ENCODE results near the gene PTPRA. TPM values are rescaled to one million over a fixed set of nuclear protein-coding genes. Genes with fewer than 3 reads are reported as not detected.

PTPRA gene
- total RNA-seq, 1 donor from 2014 or later = 63.3 TPM

DNA sequence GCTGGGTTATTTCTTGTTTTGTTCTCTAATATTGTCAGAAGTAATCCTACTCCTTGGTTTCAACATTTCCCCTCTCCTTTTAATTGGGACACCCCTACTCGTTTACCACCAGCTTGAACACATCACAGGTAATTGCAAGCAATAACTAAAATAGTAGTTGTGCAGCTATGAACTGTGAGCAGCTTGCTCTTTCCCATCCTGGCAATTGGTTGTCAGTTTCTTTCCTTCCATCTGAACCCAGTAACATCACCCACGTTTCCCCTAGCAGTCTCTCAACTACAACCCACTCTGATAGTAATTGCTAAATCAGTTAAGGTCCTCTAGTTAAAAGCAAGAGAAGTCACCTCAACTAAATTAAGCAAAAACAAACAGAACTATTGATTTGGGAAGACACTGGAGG is 122.5 kb downstream of the PTPRA start:
- ATAC-seq = no peak

DNA sequence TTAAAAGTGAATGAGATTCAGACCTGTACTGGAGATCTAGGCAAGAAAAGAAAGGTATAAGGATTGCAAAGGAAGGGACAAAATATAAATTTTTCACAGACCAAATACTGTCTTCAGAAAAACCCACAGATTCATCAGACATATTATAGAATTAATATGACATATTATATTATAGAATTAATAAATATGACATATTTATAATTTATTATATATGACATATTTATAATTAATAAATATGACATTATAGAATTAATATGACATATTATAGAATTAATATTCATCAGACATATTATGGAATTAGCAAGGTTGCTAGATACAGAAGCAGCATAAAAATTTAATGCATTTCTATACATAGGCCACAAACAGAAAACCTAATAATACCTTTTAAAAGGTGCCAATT is 125.4 kb downstream of the PTPRA start:
- ATAC-seq = no peak
- TF ChIP-seq, protein P1, sequence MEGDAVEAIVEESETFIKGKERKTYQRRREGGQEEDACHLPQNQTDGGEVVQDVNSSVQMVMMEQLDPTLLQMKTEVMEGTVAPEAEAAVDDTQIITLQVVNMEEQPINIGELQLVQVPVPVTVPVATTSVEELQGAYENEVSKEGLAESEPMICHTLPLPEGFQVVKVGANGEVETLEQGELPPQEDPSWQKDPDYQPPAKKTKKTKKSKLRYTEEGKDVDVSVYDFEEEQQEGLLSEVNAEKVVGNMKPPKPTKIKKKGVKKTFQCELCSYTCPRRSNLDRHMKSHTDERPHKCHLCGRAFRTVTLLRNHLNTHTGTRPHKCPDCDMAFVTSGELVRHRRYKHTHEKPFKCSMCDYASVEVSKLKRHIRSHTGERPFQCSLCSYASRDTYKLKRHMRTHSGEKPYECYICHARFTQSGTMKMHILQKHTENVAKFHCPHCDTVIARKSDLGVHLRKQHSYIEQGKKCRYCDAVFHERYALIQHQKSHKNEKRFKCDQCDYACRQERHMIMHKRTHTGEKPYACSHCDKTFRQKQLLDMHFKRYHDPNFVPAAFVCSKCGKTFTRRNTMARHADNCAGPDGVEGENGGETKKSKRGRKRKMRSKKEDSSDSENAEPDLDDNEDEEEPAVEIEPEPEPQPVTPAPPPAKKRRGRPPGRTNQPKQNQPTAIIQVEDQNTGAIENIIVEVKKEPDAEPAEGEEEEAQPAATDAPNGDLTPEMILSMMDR (IDR thresholded peaks at IDR 0.05) = no peak
- intact Hi-C loops (cut with DNase I) = no loop called here
- Histone ChIP-seq H3K27me3 (ENCODE audit: low read depth) (no peaks in the 10 kb centered on the region), H3K27ac (no peak overlapping the region), H3K9me3 (no peaks in the 10 kb centered on the region), H3K4me1 (no peaks in the 10 kb centered on the region), H3K36me3 (peaks cover 43% of the 10 kb centered on the region), H3K4me3 (no peak overlapping the region)
- DNase-seq = no peak

More for the DNA sequence above, 122.5 kb downstream of the PTPRA start:
- peaks cover 67% of the 10 kb centered on the region for H3K36me3 ChIP-seq
- no peak overlapping the region for H3K4me3 ChIP-seq
- H3K27ac ChIP-seq = no peak overlapping the region
- TF ChIP-seq, protein P1 (IDR thresholded peaks at IDR 0.05) = no peak
- H3K4me1 ChIP-seq = no peaks in the 10 kb centered on the region
- H3K27me3 ChIP-seq (ENCODE audit: low read depth) = no peaks in the 10 kb centered on the region
- no peak for DNase-seq
- no peaks in the 10 kb centered on the region for H3K9me3 ChIP-seq
- intact Hi-C loops (cut with DNase I) = no loop called here

DNA sequence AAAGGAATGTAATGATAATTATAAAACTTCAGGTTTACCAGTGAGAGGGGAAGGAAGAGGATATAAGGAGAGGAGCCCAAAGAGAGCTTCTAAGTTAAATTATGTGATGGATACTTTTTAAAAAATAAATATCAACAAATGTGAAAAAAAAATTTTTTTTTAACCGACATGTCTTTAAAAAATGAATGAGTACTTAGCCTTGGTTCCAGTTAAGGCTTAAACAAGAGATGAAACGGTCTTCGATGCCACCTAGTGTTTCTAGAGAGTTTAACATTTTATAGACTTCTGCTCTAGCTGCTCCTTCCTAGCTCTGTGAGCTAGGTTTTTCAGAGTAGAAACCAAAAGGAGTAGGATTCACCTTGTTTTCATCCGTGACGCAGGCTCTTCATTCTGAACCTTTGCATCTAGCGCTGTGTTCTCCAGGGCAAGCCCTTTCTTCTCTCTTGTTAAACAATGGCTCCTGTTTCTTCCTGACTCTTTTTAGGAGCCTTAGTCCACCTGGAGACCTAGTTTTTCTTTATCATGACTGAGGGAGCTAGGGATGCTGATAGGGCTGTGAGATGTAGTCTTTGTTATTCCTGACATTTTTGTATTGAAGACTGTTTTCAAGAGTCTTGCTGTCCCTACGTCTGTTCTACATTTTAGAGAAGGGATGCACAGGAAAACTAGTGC is 127.7 kb downstream of the PTPRA start:
- TF ChIP-seq, protein P1 (IDR thresholded peaks at IDR 0.05) = peak; percentile 52
- Histone ChIP-seq H3K4me1 (no peaks in the 10 kb centered on the region), H3K27me3 (ENCODE audit: low read depth) (no peaks in the 10 kb centered on the region), H3K9me3 (no peaks in the 10 kb centered on the region), H3K27ac (no peak overlapping the region), H3K4me3 (no peak overlapping the region), H3K36me3 (peaks cover 44% of the 10 kb centered on the region)
- intact Hi-C loops (cut with DNase I) = no loop called here
- DNase-seq = no peak
- peak; percentile 67 to 71 for ATAC-seq

DNA sequence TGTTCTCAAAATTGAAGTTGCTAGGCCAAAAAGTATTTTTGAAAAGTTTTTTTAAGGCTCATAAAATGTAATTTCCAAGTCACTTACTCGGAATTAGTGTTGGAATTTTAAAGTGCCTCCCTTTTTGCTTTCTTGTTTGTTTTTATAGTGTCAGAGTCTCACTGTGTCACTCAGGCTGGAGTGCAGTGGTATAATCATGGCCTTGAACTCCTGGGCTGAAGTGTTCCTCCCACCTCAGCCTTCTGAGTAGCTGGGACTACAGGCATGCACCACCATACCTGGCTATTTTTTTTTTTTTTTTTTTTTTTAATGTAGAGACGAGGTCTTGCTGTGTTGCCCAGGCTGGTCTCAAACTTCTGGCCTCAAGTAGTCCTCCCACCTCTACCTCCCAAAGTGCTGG is 130.1 kb downstream of the PTPRA start:
- intact Hi-C loops (cut with DNase I) = no loop called here
- ATAC-seq (no peak), DNase-seq (no peak)
- Histone ChIP-seq H3K27ac (no peak overlapping the region), H3K27me3 (ENCODE audit: low read depth) (no peaks in the 10 kb centered on the region), H3K9me3 (no peaks in the 10 kb centered on the region), H3K36me3 (peaks cover 51% of the 10 kb centered on the region), H3K4me1 (no peaks in the 10 kb centered on the region), H3K4me3 (no peak overlapping the region)
- TF ChIP-seq, protein P1 (IDR thresholded peaks at IDR 0.05) = no peak

DNA sequence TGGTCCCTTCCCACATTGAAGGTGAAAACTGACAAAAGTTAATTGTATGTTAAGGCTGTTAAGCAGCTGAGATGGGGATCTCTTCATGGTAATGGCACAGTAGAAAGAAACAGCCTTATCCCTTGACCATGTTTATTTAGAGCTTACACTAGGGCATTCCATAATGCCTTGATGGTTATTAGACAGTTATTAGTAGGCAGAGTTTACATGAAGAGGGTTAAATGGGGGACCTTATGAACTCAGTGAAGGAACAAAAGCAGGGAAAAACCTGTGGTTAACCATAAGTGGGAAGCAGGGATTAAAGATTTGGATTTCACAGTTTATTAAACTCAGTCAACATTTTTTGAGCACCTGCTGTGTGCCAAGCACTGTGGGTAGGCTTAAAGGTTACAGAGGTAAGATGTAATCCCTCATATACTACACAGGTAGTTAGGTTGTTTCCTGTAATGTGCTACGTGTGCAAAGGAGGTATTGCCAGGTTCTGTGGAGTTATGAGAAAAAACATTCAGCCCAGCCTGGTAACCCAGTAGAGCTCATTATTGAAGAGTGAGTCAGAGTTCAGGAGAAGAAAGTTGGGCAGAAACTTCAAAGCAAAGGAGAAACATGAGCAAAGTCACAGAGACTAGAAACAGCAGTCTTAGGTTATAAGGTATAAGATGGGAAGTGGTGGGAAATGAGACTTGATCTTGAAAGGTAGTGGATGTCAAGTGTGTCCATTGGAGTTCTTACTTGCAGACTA is 137.9 kb downstream of the PTPRA start:
- Histone ChIP-seq H3K4me3 (no peak overlapping the region), H3K27me3 (ENCODE audit: low read depth) (no peaks in the 10 kb centered on the region), H3K9me3 (no peaks in the 10 kb centered on the region), H3K36me3 (peaks cover 75% of the 10 kb centered on the region), H3K4me1 (no peaks in the 10 kb centered on the region), H3K27ac (no peak overlapping the region)
- no peak for DNase-seq
- TF ChIP-seq, protein P1 (IDR thresholded peaks at IDR 0.05) = no peak
- intact Hi-C loops (cut with DNase I) = no loop called here
- no peak for ATAC-seq

Measured in lower lobe of right lung (tissue), 2 donors.